HUDEP-2 (cell line): Measurements from ENCODE around the gene DALRD3.
A peak's percentile ranks its signal among the peaks of the same experiment; 100 is the strongest.

ENCODE experiments used
- DNase-seq, 76 experiments: peaks; one replicate each; lab custom pipeline; 2025; ENCODE audit not compliant: unreplicated experiment in 76 of 76; lab: John Stamatoyannopoulos, UW

DALRD3 gene

DNA sequence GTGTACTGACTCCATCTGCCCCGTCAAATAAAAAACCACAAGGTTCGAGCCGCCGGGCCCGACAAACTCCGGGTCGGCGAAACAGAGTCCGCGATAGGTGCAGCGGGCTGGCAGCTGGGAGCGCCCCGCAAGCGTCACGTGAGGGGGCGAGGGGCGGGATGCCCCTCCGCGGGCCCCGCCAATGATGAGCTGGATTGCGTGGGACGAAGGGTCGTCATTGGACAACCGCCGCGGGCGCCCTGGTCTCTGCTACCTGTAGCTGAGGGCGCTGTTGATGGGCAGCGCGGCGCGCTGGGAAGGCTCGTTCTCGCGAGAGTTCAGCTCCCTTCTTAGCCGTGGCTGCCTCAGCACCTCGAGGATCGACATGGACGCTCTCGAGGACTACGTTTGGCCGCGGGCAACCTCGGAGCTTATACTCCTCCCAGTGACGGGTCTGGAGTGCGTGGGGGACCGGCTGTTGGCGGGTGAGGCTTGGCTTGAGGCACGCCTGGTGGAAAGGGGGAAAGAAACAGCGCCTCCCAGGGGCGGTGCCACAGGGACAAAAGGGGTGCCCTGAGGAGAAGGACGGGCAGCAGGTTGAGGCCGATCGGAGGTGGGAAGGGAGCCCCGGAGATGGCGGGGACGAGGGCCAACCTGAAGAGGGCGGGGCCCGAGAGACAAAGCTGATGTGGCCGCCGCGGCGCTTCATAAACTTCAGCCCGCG is 11.2 kb downstream of the DALRD3 start, which contains the start of gene WDR6:
Gene WDR6, plus strand, starts transcription at position 324 of the 703 bp plus-strand sequence. Its CDS starts 41 bp downstream, at position 365.
- DNase-seq, result peak in 75 of 76 experiments; percentile 66 to 98 (median 94)

DNA sequence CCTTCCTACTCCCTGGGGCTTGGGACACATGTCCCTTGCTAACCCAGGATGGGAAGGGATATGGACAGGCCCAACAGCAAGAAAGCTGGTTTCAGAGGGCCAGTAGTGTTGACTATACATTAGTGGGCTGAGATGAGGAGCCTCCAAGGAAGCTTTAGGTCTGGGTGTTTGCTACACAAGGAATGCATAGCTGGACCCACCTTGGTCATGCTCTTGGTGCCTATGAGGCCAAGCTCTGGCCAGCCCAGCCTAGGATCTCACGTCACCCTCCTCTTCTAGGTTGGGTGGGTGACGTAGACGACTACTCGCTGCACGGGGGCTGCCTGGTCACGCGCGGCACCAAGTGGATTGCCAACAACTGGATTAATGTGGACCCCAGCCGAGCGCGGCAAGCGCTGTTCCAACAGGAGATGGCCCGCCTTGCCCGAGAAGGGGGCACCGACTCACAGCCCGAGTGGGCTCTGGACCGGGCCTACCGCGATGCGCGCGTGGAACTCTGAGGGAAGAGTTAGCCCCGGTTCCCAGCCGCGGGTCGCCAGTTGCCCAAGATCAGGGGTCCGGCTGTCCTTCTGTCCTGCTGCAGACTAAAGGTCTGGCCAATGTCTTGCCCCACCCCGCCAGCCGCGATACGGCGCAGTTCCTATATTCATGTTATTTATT is 11.8 kb downstream of the DALRD3 start:
- DNase-seq, result peak in 2 of 76 experiments; percentile 28 to 30

DNA sequence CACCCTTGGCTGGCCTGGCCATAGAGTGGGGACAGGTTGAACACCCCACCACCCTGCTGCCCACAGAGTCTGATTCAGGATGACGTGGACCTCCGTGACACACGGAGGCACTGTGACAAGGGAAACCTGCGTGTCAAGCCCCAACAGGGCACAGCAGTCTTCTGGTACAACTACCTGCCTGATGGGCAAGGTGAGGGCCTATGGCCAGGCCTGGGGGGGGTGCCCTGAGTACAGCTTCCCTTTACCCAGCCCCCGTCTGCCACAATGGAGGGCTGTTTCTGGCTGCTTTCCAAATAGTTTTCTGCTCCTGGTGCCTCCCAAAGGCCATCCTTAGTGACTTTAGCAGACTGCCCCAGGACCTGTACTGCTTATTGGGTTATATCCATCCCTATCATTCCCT is 12.4 kb downstream of the DALRD3 start:
- no peak for DNase-seq

DNA sequence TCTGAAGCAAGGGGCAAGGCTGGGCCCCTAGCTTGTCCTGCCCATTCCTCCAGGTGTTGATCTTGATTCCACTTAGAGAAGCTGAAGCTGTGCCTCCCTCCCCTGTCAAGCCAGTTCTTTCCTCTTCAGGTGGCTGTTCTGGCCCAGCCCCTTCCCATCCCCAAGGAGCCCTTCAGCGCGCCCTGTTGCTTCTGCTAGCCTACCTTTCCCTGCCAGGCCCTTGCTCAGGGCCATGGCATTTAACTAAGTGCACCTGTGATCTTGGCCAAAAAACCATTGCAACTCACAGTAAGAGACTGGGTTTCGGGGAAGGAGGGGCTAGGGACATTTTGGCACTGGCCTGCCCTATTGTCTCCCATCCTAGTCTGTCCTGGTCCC is 13.1 kb downstream of the DALRD3 start:
- no peak for DNase-seq

DNA sequence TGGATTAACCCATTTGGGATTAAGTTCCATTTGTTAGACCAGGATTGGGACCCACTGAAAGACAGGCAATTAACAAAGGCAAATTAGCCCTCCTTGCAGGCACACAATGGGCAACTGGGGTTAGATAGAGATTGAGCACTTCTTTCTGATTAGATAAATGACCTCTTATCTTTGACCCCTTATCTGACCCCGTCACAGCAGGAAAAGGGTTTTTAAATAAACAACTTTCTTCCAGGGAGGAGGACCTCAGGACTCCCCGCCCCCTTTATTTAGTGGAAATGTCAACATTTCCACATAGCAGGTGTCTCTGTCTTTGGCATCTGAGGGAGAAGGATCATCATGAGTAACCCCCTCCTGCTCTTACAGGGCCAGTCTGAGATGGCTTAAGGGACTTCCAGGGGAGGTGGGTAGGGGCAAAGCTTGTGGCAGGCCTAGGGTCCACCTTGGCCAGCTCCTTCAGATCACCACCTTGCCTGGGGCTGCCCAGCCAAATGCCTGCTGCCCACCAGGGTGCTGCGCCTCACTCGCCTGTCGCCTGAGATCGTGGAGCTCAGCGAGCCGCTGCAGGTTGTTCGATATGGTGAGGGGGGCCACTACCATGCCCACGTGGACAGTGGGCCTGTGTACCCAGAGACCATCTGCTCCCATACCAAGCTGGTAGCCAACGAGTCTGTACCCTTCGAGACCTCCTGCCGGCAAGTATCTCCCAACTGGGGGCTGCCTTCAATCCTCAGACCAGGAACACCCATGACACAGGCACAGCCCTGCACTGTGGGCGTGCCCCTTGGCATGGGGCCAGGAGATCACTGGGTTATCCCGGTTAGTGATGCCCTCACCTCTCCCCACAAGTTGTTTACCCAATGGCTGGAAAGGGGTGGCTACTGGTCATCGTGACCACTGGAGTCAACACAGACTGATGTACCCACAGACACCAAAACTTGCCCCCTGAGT is 13.8 kb downstream of the DALRD3 start:
- DNase-seq, result peak in 71 of 76 experiments; percentile 13 to 84 (median 66)

DNA sequence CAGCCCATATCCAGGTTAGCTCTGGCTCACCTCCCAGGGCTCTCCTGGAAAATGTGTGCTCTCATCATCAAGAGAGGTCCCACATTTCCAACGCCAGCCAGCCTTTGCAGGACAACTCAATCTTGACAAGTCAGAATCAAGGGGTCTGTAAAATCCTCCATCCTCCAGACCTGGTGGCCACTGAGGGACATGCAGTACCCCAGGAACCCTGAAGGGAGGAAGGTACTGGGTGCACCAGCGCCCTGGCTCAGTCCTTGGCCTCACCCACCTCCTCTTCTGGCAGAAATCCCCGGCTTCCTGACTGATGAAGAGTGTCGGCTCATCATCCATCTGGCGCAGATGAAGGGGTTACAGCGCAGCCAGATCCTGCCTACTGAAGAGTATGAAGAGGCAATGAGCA is 17.2 kb downstream of the DALRD3 start:
- no peak for DNase-seq

DNA sequence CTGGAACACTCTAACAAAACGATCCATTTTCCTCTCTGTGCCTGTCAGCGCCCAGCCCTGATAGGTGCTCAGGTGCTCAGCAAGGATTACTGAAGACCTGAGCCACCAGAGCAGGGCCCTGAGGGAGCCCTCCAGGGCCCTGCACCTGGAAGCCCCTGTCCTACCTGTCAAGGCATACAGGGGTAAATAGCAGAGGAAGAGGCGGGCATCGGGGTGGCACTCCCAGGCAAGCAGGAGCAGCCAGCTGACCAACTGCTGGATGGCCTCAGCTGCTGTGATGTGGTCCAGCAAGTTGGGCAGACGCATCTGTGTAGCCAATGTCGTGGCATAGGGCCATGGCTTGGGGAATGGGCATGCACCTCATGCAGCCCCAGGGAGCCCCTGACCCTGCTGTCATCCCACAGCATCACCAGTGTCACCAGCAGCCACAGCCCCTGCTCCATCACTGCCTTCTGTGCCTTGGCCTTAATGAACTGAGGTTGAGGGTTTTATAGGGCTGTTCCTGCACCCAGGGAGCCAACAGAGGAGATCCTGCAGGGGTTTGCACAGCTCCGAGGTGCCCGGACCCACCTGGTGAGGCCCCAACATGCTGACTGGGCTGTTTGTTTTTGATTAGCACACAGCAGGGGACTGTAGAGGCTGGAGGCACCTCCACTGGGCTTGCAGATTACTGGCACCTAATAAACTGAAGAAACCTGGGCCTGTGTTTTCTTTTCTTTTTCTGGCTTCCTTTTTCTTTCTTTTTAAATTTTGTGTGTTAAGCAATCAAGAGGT is 19.1 kb downstream of the DALRD3 start:
- DNase-seq, result no peak

DNA sequence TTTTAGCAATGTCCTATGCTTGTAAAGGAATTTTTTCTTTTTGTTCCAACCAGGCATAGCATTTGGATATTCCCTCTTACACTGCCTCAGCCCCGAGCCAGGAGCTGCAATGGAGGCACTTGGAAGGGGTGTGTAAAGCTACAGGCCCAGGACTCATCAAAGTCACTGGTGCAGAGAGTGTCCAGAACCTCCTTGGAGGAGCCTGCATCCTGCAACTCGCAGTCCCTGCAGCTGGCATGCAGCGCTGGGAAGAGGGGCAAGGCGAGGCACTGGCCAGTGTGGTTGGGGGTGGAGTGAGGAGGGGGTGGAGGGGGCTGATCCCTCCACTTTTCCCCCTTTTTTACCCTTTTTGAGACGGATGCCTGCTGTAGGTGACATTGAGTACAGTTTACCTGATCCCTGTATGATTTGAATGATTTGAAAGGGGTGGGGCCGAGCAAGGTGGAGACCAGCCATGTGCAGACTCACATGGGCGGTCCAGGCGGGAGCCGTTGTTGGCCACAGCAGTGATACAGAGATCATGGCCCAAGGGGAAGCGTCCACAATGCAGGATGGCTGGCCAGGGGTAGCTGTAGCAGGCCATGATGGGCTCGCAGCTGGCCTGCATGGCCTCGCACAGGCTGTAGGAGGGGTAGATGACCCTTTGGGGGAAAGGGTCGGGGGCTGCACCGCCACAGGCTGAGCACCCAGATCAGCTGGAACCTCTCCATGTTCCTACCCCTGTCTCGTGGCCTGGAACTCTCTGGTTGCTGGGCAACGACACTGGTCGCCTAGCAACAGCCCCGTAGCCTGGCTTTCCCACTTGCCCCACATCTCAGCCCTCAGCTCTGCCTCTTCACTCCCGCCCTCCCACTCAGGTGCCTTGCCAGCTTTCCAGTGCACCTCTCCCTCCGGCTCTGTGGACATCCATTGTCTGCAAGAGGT is 20.4 kb downstream of the DALRD3 start:
- DNase-seq, result no peak

DNA sequence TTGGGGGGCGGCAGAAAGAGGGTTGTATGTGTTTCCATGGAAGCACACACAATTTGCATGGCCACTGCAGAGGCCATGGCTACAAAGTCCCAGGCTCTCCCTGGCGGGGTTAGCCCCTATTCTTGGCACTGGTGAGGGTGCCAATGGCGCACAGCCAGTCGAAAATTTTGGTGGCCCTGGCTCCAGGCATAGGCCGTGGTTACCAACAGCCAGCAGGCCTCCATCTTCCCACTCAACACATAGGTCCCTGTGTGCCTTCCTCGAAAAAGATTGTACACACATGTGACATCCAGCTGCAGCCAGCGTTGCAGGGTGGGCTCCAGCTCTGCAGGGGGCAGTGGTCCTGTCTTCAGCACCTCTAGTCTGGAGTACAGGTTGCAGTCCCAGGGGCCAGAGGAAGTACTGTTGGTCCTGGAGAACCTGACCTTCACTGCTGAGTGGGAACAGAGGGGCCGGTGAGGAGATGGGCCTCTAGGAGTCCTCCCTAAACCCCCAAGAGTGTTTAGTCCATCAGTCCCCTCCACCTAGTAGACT is 21.2 kb downstream of the DALRD3 start:
- no peak for DNase-seq

DNA sequence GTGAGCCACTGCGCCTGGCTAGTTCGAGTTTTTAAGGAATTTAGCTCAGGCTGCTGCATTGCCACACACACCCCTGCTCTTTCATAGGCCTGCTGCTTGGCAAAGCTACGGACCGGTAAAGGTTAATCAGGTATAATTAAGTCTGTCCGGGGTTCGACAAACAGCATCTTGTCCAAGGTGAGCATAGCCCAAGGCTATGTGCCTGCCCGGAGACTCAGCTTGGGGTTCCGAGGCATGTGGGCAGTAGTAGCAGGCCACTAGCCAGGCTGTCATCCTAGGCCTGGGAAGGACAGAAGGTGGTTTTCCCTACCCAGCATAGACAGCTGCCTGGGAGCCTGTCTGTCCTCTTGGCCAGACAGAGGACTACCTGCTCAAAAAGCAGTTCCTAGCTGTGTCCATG is 21.7 kb downstream of the DALRD3 start:
- no peak for DNase-seq

DNA sequence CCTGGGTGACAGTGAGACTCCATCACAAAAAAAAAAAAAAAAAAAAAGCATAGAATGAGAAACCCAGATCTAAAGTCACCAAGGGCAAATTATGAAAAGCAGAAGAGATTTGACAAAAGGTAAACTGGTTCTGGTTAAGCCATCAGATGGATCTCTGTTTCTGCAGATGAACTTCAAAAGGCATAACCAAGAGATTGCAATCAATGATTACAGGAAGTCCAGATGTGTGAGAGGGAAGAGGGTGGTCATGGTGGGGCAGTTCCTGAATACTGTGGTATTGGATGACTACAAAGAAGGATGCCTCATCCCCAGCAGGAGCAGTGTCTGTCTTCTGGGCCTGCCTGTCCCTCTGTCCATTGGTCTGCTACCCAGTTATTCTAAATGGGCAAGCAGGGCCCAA is 24.5 kb downstream of the DALRD3 start:
- DNase-seq, result no peak

DNA sequence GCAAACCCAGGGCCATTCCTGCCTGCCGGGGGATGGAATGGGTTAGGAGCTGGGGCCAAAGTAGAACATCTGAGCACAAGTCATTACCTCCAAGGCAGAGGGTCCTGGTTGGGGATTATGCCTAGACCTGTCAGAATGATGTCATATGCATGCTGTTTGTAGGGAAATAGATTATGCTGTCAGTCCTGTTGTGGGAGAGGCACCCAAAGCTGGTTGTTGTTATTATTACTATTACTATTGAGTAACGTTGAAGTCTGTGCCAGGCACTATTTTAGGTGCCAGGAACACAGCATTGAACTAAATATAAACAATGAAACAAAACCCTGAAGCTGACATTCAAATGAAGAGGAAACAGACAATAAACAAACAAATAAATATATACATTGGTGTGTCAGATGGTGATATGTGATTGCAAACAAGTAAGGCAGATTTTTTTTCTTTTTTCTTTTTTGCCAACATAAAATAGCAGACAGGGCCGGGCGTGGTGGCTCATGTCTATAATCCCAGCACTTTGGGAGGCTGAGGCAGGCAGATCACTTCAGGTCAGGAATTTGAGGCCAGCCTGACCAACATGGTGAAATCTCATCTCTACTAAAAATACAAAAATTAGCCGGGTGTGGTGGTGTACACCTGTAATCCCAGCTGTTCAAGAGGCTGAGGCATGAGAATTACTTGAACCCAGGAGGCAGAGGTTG is 26.4 kb downstream of the DALRD3 start:
- DNase-seq, result no peak

DNA sequence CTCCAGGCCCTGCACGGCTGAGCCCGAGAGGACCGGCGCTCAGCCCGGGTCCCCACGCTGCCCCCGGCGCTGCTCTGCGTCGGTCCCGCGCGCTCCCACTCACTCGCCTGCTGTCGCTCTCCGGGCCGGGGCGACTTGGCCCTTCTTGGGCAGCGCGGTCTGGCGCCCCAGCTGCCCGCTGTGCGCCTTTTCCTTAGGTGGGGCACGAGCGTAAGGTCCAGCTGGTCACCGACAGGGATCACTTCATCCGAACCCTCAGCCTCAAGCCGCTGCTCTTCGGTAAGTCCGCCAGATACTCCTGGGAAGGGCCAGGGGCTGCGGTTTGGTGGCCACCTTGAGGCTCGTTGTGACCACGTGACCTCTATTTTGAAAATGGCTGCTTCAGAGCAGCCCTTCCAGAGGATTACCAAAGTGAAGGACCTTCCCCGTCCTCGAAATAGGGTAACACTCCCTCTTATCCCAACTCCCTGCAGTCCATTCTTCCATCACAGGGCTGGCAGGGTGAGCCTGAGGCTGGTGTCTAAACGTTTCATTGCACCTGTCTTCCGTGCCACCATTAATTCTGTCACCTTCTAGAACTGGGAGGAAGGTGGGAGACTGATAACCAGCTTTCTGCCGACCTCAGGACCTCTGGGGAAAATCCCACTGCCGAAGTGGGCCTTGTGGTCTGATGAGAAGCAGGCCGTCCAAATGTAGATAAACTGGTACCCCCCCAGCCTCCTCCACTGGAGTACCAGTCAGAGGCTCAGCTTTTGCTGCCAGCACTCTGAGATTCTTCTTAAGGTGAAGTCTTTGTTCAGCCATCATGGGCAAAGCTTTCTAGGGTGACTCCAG is 27.5 kb downstream of the DALRD3 start:
- DNase-seq, result peak in 26 of 76 experiments; percentile 4 to 51 (median 25)

DNA sequence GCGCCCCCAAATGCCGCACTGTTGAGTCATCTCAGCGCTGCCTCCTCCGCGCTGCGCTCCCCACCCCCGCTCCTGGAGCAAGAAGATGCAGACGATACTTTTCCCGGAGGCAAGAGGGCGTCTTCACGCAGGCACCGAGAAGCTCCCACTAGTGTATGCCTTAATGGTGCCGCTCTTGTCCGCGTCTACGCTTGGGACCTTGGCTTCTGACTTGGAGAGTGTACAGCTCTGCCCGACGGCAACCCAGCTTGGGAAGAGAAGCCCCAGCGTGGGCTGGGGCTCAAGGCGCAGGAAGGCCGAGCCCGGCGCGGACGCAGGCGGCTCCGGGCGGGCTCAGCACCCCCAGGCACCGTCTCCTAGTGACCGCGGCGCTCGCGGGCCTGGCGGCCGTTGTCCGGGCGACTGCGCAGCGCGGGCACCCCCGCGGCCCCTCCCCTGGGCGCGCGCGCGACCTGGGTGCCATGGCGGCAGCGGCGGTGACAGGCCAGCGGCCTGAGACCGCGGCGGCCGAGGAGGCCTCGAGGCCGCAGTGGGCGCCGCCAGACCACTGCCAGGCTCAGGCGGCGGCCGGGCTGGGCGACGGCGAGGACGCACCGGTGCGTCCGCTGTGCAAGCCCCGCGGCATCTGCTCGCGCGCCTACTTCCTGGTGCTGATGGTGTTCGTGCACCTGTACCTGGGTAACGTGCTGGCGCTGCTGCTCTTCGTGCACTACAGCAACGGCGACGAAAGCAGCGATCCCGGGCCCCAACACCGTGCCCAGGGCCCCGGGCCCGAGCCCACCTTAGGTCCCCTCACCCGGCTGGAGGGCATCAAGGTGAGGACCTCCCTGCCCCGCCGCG is 28.4 kb downstream of the DALRD3 start, which contains the start of gene P4HTM:
Gene P4HTM, plus strand, starts transcription at position 446 of the 840 bp plus-strand sequence. Its CDS starts 16 bp downstream, at position 462.
- peak in 72 of 76 experiments; percentile 35 to 87 (median 75) for DNase-seq

DNA sequence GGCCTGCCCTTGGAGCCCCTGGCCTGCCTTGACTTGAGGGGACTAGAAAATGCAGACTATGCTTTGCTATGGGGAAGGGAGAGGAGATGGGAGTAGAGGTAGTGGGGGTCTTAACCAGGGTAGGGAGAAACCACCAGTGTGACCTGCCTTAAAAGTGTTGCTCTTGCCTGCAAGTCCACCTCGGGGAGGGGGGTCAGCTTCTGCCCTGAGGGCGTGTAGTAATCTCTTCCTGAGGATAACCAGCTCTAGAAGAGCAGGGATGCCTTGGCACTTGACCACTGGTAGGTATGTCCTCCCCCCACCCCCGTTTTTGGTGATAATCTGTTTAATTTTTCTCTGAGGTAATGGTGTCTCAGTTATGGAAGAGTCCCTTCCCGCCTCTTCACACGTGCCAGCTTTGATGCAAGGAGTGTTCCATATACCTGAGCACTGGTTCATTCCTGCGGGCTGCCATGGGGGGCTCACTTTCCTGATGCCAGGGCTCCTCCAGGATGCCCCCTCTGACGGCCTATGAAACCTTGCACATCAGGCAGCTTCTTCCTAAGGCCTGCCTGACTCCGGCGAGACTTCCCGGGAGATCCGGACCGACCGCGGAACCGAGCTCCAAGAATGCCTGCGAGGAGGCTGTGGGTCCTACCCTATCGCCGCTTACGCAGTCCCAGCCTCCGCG is 29.1 kb downstream of the DALRD3 start:
- DNase-seq, result peak in 1 of 76 experiments; percentile 27

DNA sequence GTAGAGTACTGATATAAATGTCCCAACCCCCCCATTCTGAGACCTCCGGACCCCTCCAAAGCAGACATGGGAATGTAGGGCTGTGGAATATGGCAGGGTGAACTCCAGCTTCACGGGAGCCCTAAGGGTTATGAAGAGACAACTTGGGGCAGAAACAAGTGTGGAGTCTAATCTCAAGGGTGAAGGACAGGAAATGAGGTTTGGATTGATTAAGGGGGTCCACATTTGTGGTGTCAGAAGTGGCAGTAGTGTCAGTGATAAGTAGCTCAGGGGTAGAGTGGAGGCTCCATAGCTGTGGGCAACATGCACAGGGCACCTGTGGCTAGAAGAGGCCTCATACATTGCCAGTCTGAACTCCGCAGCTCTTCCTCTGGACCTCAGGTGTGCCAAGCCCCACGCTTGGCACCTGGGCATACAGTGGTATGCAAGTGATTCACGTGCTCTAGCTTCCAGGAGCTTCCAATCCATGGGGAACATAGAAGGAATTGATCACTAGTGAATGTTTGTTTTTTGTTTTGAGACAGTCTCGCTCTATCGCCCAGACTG is 32.5 kb downstream of the DALRD3 start:
- no peak for DNase-seq
